8988T (cell line): ENCODE results near the gene LAMA2.

Source experiments
- DNase-seq: peaks from one replicate; pipeline ENCODE4 v3.0.0; 2011

Gene LAMA2

GRCh38 chr6:129504456-129504855 is 621.5 kb downstream of the LAMA2 start:
- DNase-seq = no peak

GRCh38 chr6:129507059-129507807 is 624.3 kb downstream of the LAMA2 start:
- no peak for DNase-seq

DNA sequence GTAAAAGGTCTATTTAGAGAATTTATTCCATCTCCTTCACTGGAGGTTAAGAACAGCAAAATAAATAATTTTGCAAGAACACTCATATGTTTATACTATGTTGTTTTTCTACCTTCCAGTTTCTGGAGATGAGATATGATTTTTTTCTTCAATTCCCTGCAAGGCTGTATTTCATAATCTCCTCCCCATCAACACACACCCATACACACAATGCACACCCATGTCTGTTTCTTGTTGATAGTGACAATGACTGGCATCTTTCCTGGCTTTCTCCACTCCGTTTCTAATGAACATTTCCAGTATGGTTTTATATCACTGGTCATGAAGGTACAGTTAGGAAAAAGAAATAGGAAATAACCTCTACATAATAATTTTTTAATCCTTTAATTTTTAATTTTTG is 624.9 kb downstream of the LAMA2 start:
- no peak for DNase-seq

DNA sequence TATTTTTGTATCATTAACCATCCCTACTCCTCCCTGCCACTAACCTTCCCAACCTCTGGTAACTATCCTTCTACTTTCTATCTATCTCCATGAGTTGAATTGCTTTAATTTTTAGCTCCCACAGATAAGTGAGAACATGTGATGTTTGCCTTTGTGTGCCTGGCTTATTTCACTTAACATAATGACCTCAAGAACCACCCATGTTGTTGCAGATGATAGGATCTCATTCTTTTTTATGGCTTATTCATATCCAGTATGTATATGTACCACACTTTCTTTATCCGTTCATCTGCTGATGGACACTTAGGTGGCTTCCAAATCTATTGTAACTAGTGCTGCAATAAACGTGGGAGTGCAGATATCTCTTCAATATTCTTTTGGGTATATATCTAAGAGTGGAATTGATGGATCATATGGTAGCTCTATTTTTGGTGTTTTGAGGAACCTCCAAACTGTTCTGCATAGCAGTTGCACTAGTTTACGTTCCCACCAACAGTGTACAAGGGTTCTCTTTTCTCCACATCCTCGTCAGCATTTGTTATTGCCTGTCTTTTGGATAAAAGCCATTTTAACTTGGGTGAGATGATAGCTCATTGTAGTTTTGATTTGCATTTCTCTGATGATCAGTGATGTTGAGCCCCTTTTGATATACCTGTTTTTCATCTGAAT is 625.7 kb downstream of the LAMA2 start:
- DNase-seq = no peak

- no peak for DNase-seq
These were observed 628.0 kb downstream of the LAMA2 start for GRCh38 chr6:129510950-129511349.

DNA sequence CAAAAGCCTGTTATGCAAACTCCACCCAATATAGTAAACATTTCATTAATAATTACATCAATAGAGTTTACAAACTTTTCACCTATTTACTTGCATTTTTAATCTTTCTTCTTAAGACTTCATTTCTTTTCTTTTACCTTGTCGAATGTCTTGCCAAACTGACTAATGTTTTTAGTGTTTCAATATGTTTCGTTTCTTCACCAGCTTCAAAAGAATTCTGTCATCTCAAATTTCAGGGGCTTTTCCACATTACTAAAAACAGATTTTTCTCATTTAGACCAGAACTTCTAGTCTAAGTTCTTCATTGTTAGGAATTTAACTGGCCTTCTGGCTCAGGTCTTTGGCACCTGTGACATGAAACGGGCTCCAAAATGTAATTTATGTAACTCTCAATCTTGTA is 630.5 kb downstream of the LAMA2 start:
- DNase-seq = no peak

- no peak for DNase-seq
These were observed 632.1 kb downstream of the LAMA2 start for GRCh38 chr6:129515004-129515403.

GRCh38 chr6:129516005-129516404 is 633.1 kb downstream of the LAMA2 start:
- no peak for DNase-seq

DNA sequence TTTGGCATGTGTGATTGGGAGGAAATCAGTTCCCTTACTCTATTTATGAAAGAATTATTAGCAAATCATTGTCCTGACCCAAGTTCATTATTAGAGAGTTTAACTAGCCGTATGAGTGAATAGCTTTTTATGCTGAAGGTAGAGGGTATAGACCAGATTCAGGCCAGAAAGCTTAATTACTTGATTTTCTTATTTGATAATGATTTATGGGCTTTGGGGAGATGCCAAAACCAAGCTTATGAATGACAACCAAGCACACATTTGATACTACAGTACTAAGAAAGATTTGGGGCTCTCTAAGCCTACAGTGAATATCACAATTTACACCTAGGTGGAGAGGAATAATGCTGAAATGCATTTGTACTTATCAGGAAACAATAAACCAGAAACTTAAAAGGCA is 633.8 kb downstream of the LAMA2 start:
- DNase-seq = no peak

GRCh38 chr6:129517288-129517687 is 634.4 kb downstream of the LAMA2 start:
- DNase-seq = no peak

DNA sequence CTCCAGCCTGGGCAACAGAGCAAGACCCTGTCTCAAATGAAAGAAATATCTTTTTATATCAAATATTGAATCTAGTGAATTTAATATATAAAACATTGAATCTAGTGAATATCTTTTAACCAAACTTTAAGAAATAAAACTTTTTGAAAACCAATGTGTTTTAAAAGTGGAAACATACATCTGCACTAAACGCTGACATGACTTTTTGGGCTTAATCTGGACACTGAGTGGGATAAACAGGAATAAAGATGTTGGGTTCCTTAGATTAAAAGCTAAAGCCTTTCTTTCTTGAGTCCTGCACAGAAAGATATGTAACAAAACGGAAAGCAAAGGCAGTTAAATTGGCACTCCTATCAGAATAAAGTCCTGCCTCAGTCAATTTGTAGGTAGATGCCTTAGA is 636.8 kb downstream of the LAMA2 start:
- DNase-seq = no peak

DNA sequence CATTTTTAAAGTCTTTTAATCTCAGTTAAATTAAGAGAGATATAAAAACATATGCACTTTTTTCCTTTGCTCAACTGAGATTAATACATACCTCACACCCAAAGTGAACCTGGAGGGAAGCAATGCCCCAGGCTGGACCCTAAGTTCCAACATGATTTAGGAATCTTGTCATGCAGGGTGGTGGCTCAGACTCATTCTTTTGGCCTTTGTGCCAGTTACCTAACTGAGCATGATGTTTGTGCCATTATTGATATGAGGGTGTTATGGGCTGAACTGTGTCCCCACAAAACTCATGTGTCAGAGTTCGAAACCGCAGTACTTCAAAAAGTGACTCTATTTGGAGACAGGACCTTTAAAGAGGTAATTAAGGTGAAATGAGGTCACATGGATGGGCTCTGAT is 639.0 kb downstream of the LAMA2 start:
- DNase-seq = no peak

- DNase-seq = no peak
These were observed 640.9 kb downstream of the LAMA2 start for GRCh38 chr6:129523816-129524215.

DNA sequence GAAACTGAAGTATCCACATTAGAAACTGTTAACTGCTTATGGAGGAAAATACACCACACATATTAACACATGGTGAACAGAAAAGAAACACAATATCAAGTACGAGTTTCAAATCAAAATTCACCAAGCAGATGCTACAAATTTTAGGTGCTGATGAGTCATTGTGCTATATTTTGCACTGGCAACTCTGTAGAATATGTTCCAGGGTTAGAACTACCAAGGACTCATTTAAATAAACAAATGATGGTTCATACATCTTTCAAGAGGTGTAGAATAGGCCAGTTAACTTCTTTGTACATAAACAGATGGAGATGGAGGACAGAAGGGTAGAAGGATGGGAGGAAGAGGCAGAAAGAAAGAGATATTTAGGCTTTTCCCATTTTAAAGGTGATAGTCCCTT is 642.1 kb downstream of the LAMA2 start:
- no peak for DNase-seq

- DNase-seq = no peak
These were observed 652.0 kb downstream of the LAMA2 start for GRCh38 chr6:129534926-129535325.

GRCh38 chr6:129536271-129536670 is 653.3 kb downstream of the LAMA2 start:
- no peak for DNase-seq

GRCh38 chr6:129539032-129539431 is 656.1 kb downstream of the LAMA2 start:
- no peak for DNase-seq

- DNase-seq = no peak
These were observed 659.8 kb downstream of the LAMA2 start for GRCh38 chr6:129542705-129543104.

DNA sequence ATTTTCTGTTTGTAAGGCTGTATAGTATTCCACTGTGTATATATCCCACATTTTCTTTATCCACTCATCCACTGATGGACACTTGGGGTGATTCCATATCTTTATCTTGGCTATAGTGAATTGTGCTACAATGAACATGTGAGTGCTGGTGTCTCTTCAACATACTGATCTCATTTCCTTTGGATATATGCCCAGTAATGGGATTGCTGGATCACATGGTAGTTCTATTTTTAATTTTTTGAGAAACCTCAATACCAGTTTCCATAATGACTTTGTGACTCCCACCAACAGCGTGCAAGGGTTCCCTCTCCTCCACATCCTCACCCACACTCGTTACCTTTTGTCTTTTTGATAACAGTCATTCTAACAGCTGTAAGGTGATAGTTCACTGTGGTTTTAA is 661.0 kb downstream of the LAMA2 start:
- no peak for DNase-seq

GRCh38 chr6:129544892-129545612 is 662.1 kb downstream of the LAMA2 start:
- DNase-seq = no peak

DNA sequence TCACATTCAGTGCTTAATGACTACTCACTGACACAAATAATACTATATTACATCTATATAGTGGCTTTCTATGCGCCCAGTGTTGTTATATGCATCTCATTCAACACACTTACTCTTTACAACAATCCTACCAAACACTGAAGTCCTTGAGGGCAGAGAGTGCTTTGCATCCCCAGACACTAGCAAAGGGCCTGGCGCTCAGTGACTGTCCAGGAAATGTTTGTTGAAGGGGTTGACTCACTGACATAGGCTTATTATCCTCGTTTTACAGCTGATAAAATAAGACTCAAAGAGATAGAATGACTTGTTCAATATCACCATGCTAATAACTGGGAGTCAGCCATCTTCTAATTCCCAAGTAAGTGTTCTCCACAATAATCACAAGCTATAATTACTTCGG is 663.8 kb downstream of the LAMA2 start:
- no peak for DNase-seq

- no peak for DNase-seq
These were observed 668.5 kb downstream of the LAMA2 start for GRCh38 chr6:129551486-129551885.

DNA sequence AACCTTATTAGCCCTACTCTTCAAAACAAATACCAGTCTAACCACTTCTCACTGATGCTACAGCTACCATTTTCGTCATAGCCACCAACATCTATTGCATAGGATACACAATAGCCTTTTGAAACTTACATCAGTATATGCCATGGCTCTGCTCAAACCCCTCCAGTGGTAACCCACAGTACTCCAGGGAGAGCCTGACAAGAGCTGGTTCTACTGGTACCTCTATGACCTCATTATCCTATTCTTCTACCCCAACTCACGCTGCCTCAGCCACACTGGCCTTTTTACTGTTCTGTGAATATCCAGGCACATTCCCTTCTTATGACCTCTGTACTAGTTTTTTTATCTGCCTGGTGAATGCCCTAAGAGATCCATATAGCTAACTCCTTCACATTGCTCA is 669.5 kb downstream of the LAMA2 start:
- DNase-seq = no peak

GRCh38 chr6:129555206-129555832 is 672.4 kb downstream of the LAMA2 start:
- DNase-seq = no peak
